Posterior vena cava (tissue), 2 donors: ENCODE measurements around the gene BEX2. TPM values are rescaled to one million over a fixed set of nuclear protein-coding genes. Genes with fewer than 3 reads are reported as not detected.

Experiments used
- DNase-seq: peaks from one replicate; pipeline ENCODE4 v3.0.0-alpha.2; 2020; ENCODE audit warnings: low spot score
- intact Hi-C, 2 donors: fragments of 100-400 bp; cut with DNase I; formaldehyde crosslinking; loops; one replicate each; pipeline versions ENCODE4 v1.14.1 to v1.14.2; 2022 to 2023
- total RNA-seq, 2 donors: library from RNA; stranded (reverse); fragmentation: NEBNext Ultra II Directional; extraction: Animal tissue kit (Norgen Biotek cat#: 25700); gene quantifications; one replicate each; pipeline ENCODE4 v1.2.1, GENCODE V29; 2021
- donor health status: DM: yes; HTN: yes; CAD: no.
- donor health status: DM: yes; HTN: yes; CAD: no.

Gene BEX2
- total RNA-seq, 2 donors from 2014 or later, result 0.57 TPM; not detected in 1

GRCh38 chrX:103276581-103277002 lies 34.2 kb downstream of the BEX2 start, which contains the start of gene TCEAL5:
Gene TCEAL5 (minus strand): TSS chrX:103276750. CDS start chrX:103274563, 2,187 bp downstream.
- intact Hi-C loops, result no loop called here
- no peak for DNase-seq

DNA sequence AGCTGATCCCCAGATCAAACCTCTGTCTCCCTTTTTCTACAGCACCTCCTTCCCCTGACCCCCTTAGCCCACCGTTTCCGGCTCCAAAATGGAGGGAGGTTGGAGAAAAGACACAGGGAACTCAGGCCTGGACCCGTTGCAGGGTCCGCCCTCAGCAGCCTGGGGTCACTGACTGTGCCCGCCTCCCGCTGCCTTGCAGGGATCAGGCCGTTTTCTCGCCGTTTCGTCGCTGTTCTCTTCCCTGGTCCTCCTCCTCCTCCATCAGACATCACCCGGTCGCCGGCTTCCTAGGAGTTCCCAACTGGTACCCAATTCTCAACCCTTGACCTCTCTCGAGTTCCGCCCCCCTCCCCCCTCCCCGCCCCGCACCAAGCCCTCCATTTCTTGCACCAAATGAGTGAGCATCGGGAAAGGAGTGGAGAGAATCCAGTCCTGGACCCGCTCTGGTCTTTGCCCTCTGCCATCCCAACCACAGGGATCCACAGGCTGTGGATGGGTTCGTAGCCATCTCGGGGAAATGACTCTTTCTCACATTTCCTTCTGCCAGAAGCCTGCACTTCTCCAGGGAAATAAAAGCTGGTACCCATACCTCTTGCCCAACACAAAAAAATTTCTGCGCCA lies 34.7 kb downstream of the BEX2 start:
- intact Hi-C loops, result no loop called here
- no peak for DNase-seq

DNA sequence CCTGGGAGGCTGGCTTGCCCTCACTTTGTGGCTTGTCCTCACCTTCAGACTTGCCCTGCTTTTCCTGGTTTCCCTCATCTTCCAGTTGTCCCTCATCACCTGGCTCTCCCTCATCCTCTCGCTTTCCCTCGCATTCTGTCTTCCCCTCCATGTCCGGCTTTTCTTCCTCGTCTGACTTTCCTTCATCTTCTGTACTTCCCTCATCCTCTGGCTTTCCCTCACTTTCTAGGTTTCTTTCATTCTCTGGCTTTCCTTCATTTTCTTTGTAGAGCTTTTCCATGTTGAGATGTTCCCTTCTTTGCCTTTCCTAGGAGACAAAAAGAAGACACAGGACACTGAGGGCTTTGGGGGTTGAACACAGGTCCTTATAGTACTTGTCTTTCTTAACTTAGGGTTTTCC lies 36.5 kb downstream of the BEX2 start:
- intact Hi-C loops, result no loop called here
- DNase-seq, result no peak

Other genes starting within 250 kb of the BEX2 start
- under 1 TPM; 0.76 to 0.83 TPM for gene BEX1, start 246.8 kb downstream of the BEX2 start, total RNA-seq
- gene NXF3, start 217.8 kb downstream of the BEX2 start, total RNA-seq, result 1 to 10 TPM; 1.2 to 3.1 TPM
- 10 to 100 TPM; 22.2 to 22.9 TPM for gene BEX4, start 95.9 kb downstream of the BEX2 start, total RNA-seq
- 10 to 100 TPM; 41.1 to 51.6 TPM for gene TCEAL8, start 55.8 kb downstream of the BEX2 start, total RNA-seq
- gene TCEAL5, start 34.2 kb downstream of the BEX2 start, total RNA-seq, result under 1 TPM; 0.33 to 0.46 TPM
- 10 to 100 TPM in 1 of 2 donors, 1 to 10 TPM in 1; 7.5 to 11.6 TPM for gene TCEAL7, start 19.2 kb upstream of the BEX2 start, total RNA-seq
- 10 to 100 TPM; 45.8 to 54.6 TPM for gene TCEAL9, start 45.5 kb upstream of the BEX2 start, total RNA-seq
- gene BEX3, start 65.5 kb upstream of the BEX2 start, total RNA-seq, result 10 to 100 TPM; 45.2 to 85.3 TPM
- gene RAB40A, start 208.5 kb upstream of the BEX2 start, total RNA-seq, result 10 to 100 TPM in 1 of 2 donors, 1 to 10 TPM in 1; 6.5 to 19.7 TPM